ENCODE measurements around the gene C15orf40. TPM values are rescaled to one million over a fixed set of nuclear protein-coding genes. Genes with fewer than 3 reads are reported as not detected.
"Not testable (repeated sequence)": the region's sequence is repeated elsewhere in the genome, so short reads cannot be mapped to it uniquely, and the experiment has no call there.

Gene C15orf40
- total RNA-seq, 2 experiments from 2014 or later: 25.6 to 30.2 TPM

GRCh38 chr15:83046558-83047127, 35.2 kb upstream of the C15orf40 start:
- POLR2A ChIA-PET: no interaction called here

GRCh38 chr15:83044156-83044555, 32.7 kb upstream of the C15orf40 start:
- Mint-ChIP-seq H3K27ac (no peak overlapping the region), H3K36me3 (ENCODE audit: low read depth) (peaks cover 64% of the 10 kb centered on the region), H3K4me1 (ENCODE audit: low read depth) (peaks cover 19% of the 10 kb centered on the region), H3K9me3 (no peaks in the 10 kb centered on the region), H3K4me3 (no peak overlapping the region), H3K27me3 (no peaks in the 10 kb centered on the region)
- ChIA-PET CTCF (no interaction called here), POLR2A (no interaction called here)
- ATAC-seq (no peak), DNase-seq (no peak)
- intact Hi-C loops (cut with micrococcal nuclease): no loop called here
- TF ChIP-seq, protein P1, sequence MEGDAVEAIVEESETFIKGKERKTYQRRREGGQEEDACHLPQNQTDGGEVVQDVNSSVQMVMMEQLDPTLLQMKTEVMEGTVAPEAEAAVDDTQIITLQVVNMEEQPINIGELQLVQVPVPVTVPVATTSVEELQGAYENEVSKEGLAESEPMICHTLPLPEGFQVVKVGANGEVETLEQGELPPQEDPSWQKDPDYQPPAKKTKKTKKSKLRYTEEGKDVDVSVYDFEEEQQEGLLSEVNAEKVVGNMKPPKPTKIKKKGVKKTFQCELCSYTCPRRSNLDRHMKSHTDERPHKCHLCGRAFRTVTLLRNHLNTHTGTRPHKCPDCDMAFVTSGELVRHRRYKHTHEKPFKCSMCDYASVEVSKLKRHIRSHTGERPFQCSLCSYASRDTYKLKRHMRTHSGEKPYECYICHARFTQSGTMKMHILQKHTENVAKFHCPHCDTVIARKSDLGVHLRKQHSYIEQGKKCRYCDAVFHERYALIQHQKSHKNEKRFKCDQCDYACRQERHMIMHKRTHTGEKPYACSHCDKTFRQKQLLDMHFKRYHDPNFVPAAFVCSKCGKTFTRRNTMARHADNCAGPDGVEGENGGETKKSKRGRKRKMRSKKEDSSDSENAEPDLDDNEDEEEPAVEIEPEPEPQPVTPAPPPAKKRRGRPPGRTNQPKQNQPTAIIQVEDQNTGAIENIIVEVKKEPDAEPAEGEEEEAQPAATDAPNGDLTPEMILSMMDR (IDR thresholded peaks at IDR 0.05): no peak

More at GRCh38 chr15:83046558-83047127, 35.2 kb upstream of the C15orf40 start:
- intact Hi-C loops (cut with micrococcal nuclease): no loop called here
- H3K27me3 Mint-ChIP-seq: no peaks in the 10 kb centered on the region
- H3K27ac Mint-ChIP-seq: no peak overlapping the region
- CTCF ChIA-PET: no interaction called here
- H3K9me3 Mint-ChIP-seq: no peaks in the 10 kb centered on the region
- H3K4me1 Mint-ChIP-seq (ENCODE audit: low read depth): peaks cover 12% of the 10 kb centered on the region
- no peak for ATAC-seq
- no peak for DNase-seq
- H3K4me3 Mint-ChIP-seq: no peak overlapping the region
- peaks cover 47% of the 10 kb centered on the region for H3K36me3 Mint-ChIP-seq (ENCODE audit: low read depth)
- TF ChIP-seq, protein P1 (IDR thresholded peaks at IDR 0.05): no peak

DNA sequence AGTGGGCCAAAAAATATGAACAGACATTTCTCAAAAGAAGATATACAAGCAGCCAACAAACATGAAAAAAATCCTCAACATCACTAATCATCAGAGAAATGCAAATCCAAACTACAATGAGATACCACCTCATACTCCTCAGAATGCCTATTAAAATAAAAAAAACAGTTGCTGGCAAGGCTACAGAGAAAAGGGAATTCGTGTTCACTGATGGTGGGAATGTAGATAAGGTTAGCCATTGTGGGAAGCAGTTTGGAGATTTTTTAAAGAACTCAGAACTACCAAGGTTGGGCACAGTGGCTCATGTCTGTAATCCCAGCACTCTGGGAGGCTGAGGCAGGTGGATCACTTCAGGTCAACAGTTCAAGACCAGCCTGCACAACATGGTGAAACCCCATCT, 27.8 kb upstream of the C15orf40 start:
- ATAC-seq: no peak
- Mint-ChIP-seq H3K4me1 (ENCODE audit: low read depth) (peaks cover 31% of the 10 kb centered on the region), H3K9me3 (peaks cover 4% of the 10 kb centered on the region), H3K36me3 (ENCODE audit: low read depth) (peaks cover 66% of the 10 kb centered on the region), H3K4me3 (no peak overlapping the region), H3K27me3 (no peaks in the 10 kb centered on the region), H3K27ac (peak overlapping the region; percentile 73)
- POLR2A ChIA-PET: no interaction called here
- CTCF ChIA-PET: no interaction called here
- intact Hi-C loops (cut with micrococcal nuclease): no loop called here
- DNase-seq: no peak
- TF ChIP-seq, protein P1 (IDR thresholded peaks at IDR 0.05): no peak

DNA sequence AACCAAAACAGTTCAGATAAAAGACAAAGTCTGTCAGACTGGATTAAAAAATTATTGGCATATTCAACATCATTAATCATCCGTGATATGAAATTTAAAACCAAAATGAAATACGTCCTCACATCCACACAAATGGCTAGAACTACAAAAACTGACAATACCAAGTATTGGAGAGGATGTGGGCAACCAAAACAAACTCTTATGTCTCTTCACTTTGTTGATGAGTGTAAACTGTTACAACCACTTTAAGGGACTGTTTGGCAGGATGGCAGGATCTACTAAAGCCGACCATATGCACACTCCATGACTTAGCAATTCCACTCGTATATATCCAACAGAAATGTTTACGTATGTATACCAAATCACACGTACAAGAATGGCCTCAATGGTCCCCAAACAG, 24.8 kb upstream of the C15orf40 start:
- Mint-ChIP-seq H3K27ac (peak overlapping the region; percentile 52), H3K27me3 (no peaks in the 10 kb centered on the region), H3K36me3 (ENCODE audit: low read depth) (peaks cover 68% of the 10 kb centered on the region), H3K9me3 (peaks cover 4% of the 10 kb centered on the region), H3K4me1 (ENCODE audit: low read depth) (peaks cover 31% of the 10 kb centered on the region), H3K4me3 (no peak overlapping the region)
- TF ChIP-seq, protein P1 (IDR thresholded peaks at IDR 0.05): no peak
- peak; percentile 49 for ATAC-seq
- POLR2A ChIA-PET: interaction anchor here (0.6 kb wide), 1 partner anchor 83 kb away, joined by 4 read pairs; no protein-coding TSS in a partner anchor
- intact Hi-C loops (cut with micrococcal nuclease): no loop called here
- CTCF ChIA-PET: interaction anchor here (0.6 kb wide), 1 partner anchor 1606 kb away, joined by 3 read pairs; no protein-coding TSS in a partner anchor
- DNase-seq: no peak

GRCh38 chr15:83031234-83031633, 19.8 kb upstream of the C15orf40 start:
- H3K4me3 Mint-ChIP-seq; H3K4me1 Mint-ChIP-seq (ENCODE audit: low read depth); DNase-seq; H3K27ac Mint-ChIP-seq; CTCF ChIA-PET; intact Hi-C loops (cut with micrococcal nuclease); H3K27me3 Mint-ChIP-seq; ATAC-seq; H3K9me3 Mint-ChIP-seq: not testable (repeated sequence)
- POLR2A ChIA-PET: interaction anchor here (0.8 kb wide), 1 partner anchor 41 kb away, joined by 4 read pairs; no protein-coding TSS in a partner anchor
- H3K36me3 Mint-ChIP-seq (ENCODE audit: low read depth): peaks cover 51% of the 10 kb centered on the region
